CD14-positive monocyte (primary cell): ENCODE data around the gene MSL1. TPM values are rescaled to one million over a fixed set of nuclear protein-coding genes. Genes with fewer than 3 reads are reported as not detected.

Experiments used
- DNase-seq, 3 donors: peaks; one replicate each; pipeline ENCODE4 v3.0.0-alpha.2; 2011 to 2022
- H2AFZ ChIP-seq: 2 replicates; pipeline ENCODE4 v1.6.0; 2012; ENCODE audit warnings: mild to moderate bottlenecking, low read depth, low read length, inconsistent platforms; ENCODE audit not compliant: insufficient read depth, poor library complexity, severe bottlenecking
- H3K27ac ChIP-seq, 2 donors: 1 replicate in 1 of 2; 2 replicates in 1 of 2; pipeline ENCODE4 v1.5.1; 2012 to 2013; ENCODE audit warnings: low read length in 2 of 2, control low read depth in 1 of 2, inconsistent platforms in 1 of 2, low read depth in 1 of 2, mild to moderate bottlenecking in 1 of 2
- H3K27me3 ChIP-seq, 2 donors: one replicate each; pipeline versions ENCODE4 v1.6.0 to v1.6.1; 2011 to 2013; ENCODE audit warnings: low read length in 2 of 2; ENCODE audit not compliant: control insufficient read depth in 2 of 2, insufficient read depth in 2 of 2
- H3K36me3 ChIP-seq, 2 donors: replicated peaks in 1 of 2; 1 replicate in 1 of 2; 2 replicates in 1 of 2; pipeline versions ENCODE4 v1.5.1 to v1.6.1; 2012 to 2013; ENCODE audit warnings: low read length in 2 of 2, control low read depth in 1 of 2, inconsistent platforms in 1 of 2, mild to moderate bottlenecking in 1 of 2; ENCODE audit not compliant: insufficient read depth in 2 of 2, control insufficient read depth in 1 of 2
- H3K4me1 ChIP-seq, 2 donors: 1 replicate in 1 of 2; 2 replicates in 1 of 2; pipeline versions ENCODE4 v1.5.1 to v1.6.1; 2012 to 2013; ENCODE audit warnings: low read length in 2 of 2, control low read depth in 1 of 2, inconsistent platforms in 1 of 2, mild to moderate bottlenecking in 1 of 2, moderate library complexity in 1 of 2; ENCODE audit not compliant: insufficient read depth in 2 of 2, control insufficient read depth in 1 of 2
- H3K4me2 ChIP-seq: replicated peaks from 2 replicates; pipeline ENCODE3; 2012; ENCODE audit warnings: low read length, moderate library complexity, mild to moderate bottlenecking; ENCODE audit not compliant: poor library complexity, severe bottlenecking; ENCODE audit errors: extremely low read depth
- H3K4me3 ChIP-seq, 3 experiments: fragments of 200-600 bp in 1 of 3; sonication (generic) in 1 of 3; replicated peaks in 1 of 3; 1 replicate in 2 of 3; 2 replicates in 1 of 3; pipeline ENCODE4 v1.5.1; 2011 to 2013; ENCODE audit warnings: low read length in 3 of 3, mild to moderate bottlenecking in 3 of 3, control low read depth in 2 of 3, low read depth in 2 of 3, inconsistent platforms in 1 of 3, moderate library complexity in 1 of 3
- H3K79me2 ChIP-seq: 2 replicates; pipeline ENCODE4 v1.6.0; 2012; ENCODE audit warnings: mild to moderate bottlenecking, control low read depth, inconsistent platforms, low read length, moderate library complexity; ENCODE audit not compliant: insufficient read depth
- H3K9ac ChIP-seq: 2 replicates; pipeline ENCODE4 v1.6.0; 2017; ENCODE audit warnings: low read length, mild to moderate bottlenecking; ENCODE audit not compliant: insufficient read depth, poor library complexity, severe bottlenecking
- H3K9me3 ChIP-seq, 2 donors: replicated peaks in 1 of 2; 1 replicate in 1 of 2; 2 replicates in 1 of 2; pipeline versions ENCODE4 v1.5.1 to v1.6.1; 2012 to 2013; ENCODE audit warnings: low read length in 2 of 2, control low read depth in 1 of 2; ENCODE audit not compliant: control insufficient read depth in 1 of 2, insufficient read depth in 1 of 2
- H4K20me1 ChIP-seq: 2 replicates; pipeline ENCODE4 v1.6.0; 2012; ENCODE audit warnings: mild to moderate bottlenecking, low read length, control low read depth, moderate library complexity; ENCODE audit not compliant: insufficient read depth
- H3K27ac Mint-ChIP-seq, 7 donors: one replicate each; pipeline ENCODE4 v1.8.0; 2020; ENCODE audit warnings: mild to moderate bottlenecking in 7 of 7, mixed read lengths in 7 of 7, moderate library complexity in 6 of 7, inconsistent platforms in 2 of 7
- H3K27me3 Mint-ChIP-seq, 3 donors: one replicate each; pipeline ENCODE4 v1.8.0; 2021 to 2022; ENCODE audit warnings: low read depth in 3 of 3, mild to moderate bottlenecking in 3 of 3, mixed read lengths in 3 of 3, moderate library complexity in 3 of 3, inconsistent platforms in 1 of 3
- H3K36me3 Mint-ChIP-seq, 2 donors: one replicate each; pipeline ENCODE4 v1.8.0; 2020; ENCODE audit warnings: mixed read lengths in 2 of 2, inconsistent platforms in 1 of 2, mild to moderate bottlenecking in 1 of 2
- H3K4me1 Mint-ChIP-seq: one replicate; pipeline ENCODE4 v1.8.0; 2020; ENCODE audit warnings: mild to moderate bottlenecking, mixed read lengths
- H3K4me3 Mint-ChIP-seq, 2 donors: one replicate each; pipeline ENCODE4 v1.8.0; 2020; ENCODE audit warnings: mild to moderate bottlenecking in 2 of 2, mixed read lengths in 2 of 2, moderate library complexity in 1 of 2
- H3K9me3 Mint-ChIP-seq, 7 donors: one replicate each; pipeline ENCODE4 v1.8.0; 2020 to 2022; ENCODE audit warnings: mixed read lengths in 7 of 7, mild to moderate bottlenecking in 6 of 7, moderate library complexity in 6 of 7, inconsistent platforms in 2 of 7
- WGBS: methylation state at CpG from one replicate; pipeline ENCODE4 v1.1.5; 2013; ENCODE audit warnings: missing lambda C conversion rate; ENCODE audit not compliant: insufficient coverage; 5-methylcytosine and 5-hydroxymethylcytosine counted together
- intact Hi-C, 2 donors: fragments of 100-400 bp; cut with micrococcal nuclease; formaldehyde crosslinking; loops; one replicate each; pipeline versions ENCODE4 v1.15.0 to v1.15.1; 2023
- polyA plus RNA-seq, 3 donors: library from polyadenylated mRNA; depleted of rRNA in 1 of 3; unstranded in 2 of 3; stranded (reverse) in 1 of 3; fragments of 300-500 nt in 2 of 3; fragments of >200 nt in 1 of 3; fragmentation: Illumina TruSeq in 2 of 3; gene quantifications; 1 replicate in 2 of 3; 2 replicates in 1 of 3; pipeline ENCODE4 v1.2.3, GENCODE V29; 2012 to 2021
- TF ChIP-seq, protein P1 (sequence below): fragments of 200-600 bp; IDR thresholded peaks from one replicate; pipeline ENCODE4 v1.8.0; 2022; ENCODE audit warnings: antibody characterized with exemption, mild to moderate bottlenecking

The MSL1 gene
- polyA plus RNA-seq, 3 donors: 10.0 to 89.2 (median 11.4) TPM

DNA sequence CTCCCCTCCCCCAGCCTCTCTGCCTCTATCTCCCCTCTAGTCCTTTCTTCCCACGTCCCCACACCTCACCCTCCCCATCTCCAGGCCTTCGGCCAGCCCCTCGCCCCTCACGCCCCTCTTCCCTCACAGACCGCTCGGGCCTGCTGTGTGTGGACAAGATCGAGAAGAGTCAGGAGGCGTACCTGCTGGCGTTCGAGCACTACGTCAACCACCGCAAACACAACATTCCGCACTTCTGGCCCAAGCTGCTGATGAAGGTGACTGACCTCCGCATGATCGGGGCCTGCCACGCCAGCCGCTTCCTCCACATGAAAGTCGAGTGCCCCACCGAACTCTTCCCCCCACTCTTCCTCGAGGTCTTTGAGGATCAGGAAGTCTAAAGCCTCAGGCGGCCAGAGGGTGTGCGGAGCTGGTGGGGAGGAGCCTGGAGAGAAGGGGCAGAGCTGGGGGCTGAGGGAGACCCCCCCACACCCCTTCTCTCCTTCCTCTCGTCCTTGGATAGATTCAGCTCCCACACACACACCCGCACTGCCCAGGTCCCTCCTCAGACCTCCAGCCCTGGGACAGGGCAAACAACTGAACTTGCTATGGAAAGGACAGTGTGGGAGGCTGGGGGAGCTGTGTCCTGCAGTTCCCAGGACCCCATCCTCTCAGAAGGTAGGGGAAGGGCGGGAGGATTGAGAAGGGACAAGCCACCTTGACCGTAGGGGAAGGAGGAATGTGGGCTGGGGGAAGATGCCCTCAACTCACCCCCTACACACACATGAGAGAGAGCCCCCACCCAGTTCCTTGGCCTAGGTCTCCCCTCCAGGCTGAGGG is 32.5 kb upstream of the MSL1 start:
- H3K9me3 ChIP-seq: no peaks in the 10 kb centered on the region
- Mint-ChIP-seq H3K27ac (peak overlapping the region in 3 of 7 donors; percentile 12 to 70 (median 30)), H3K4me3 (no peak overlapping the region), H3K9me3 (no peaks in the 10 kb centered on the region), H3K4me1 (peaks cover 9% of the 10 kb centered on the region), H3K27me3 (peaks cover 0 to 1% (median 1%) of the 10 kb centered on the region in 3 donors), H3K36me3 (peaks cover 60 to 91% of the 10 kb centered on the region in 2 donors)
- no peaks in the 10 kb centered on the region for H3K79me2 ChIP-seq
- H3K9ac ChIP-seq: no peak overlapping the region
- no peak overlapping the region for H3K4me2 ChIP-seq
- no peaks in the 10 kb centered on the region for H4K20me1 ChIP-seq
- H2AFZ ChIP-seq: no peak overlapping the region
- intact Hi-C loops: no loop called here
- DNase-seq: no peak
- peaks cover 76 to 84% of the 10 kb centered on the region in 2 donors for H3K36me3 ChIP-seq
- no peaks in the 10 kb centered on the region for H3K4me1 ChIP-seq
- H3K4me3 ChIP-seq: no peak overlapping the region
- no peak overlapping the region for H3K27ac ChIP-seq
- TF ChIP-seq, protein P1, sequence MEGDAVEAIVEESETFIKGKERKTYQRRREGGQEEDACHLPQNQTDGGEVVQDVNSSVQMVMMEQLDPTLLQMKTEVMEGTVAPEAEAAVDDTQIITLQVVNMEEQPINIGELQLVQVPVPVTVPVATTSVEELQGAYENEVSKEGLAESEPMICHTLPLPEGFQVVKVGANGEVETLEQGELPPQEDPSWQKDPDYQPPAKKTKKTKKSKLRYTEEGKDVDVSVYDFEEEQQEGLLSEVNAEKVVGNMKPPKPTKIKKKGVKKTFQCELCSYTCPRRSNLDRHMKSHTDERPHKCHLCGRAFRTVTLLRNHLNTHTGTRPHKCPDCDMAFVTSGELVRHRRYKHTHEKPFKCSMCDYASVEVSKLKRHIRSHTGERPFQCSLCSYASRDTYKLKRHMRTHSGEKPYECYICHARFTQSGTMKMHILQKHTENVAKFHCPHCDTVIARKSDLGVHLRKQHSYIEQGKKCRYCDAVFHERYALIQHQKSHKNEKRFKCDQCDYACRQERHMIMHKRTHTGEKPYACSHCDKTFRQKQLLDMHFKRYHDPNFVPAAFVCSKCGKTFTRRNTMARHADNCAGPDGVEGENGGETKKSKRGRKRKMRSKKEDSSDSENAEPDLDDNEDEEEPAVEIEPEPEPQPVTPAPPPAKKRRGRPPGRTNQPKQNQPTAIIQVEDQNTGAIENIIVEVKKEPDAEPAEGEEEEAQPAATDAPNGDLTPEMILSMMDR: no peak
- no peaks in the 10 kb centered on the region for H3K27me3 ChIP-seq
- WGBS: 94% methylated on average over 10 of the region's 26 CpGs

DNA sequence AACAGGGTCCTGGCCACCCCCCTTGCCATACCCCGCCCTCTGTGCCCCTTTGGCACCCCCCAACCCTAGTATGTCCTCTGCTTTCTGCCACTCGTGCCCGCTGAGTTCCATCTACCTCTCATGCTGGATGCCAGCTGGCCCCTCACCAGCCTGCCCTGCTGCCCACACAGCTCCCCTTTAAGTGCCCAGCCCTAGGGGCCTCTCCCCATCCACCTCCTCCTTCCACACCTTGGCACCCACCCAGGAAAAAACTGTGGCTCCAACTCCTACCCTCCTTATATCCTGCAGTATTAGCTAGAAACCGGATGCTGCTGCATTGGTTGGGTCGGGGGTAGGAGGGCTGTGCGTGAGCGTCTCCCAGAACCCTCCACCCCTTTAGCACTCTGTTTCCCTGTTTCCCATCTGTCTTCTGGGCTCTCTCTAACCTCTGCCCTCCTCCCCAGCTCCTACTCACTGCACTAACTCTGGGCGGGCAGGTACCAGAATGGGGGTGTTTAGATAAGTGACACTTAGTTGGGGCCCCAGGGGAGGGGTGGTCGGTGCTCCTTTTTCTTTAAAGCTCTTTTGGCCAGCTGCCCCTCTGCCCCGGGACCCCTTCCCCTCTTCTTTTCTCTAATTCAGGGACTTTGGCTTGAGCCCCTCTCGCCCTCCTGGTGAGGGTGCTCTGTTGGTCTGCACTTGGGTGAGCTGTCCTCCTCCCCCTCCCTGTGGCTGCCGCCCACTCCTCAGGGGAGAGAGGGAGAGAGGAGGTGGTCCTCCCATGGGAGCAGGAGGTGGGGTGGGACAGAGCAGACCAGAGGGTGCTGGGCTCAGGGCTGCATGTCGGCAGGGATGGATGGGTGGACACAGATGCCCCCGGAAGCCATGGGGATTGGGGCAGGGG is 31.3 kb upstream of the MSL1 start:
- Histone ChIP-seq H3K9me3 (no peaks in the 10 kb centered on the region), H3K79me2 (no peaks in the 10 kb centered on the region), H3K4me2 (no peak overlapping the region), H4K20me1 (no peaks in the 10 kb centered on the region), H2AFZ (no peak overlapping the region), H3K36me3 (peaks cover 65 to 72% of the 10 kb centered on the region in 2 donors), H3K9ac (no peak overlapping the region), H3K27me3 (no peaks in the 10 kb centered on the region), H3K27ac (no peak overlapping the region), H3K4me1 (peaks cover 8% of the 10 kb centered on the region in 2 donors), H3K4me3 (no peak overlapping the region)
- no peak for DNase-seq
- Mint-ChIP-seq H3K4me1 (peaks cover 17% of the 10 kb centered on the region), H3K27ac (peak overlapping the region in 1 of 7 donors; percentile 32), H3K4me3 (no peak overlapping the region), H3K27me3 (peaks cover 0 to 1% (median 1%) of the 10 kb centered on the region in 3 donors), H3K36me3 (peaks cover 58 to 84% of the 10 kb centered on the region in 2 donors), H3K9me3 (no peaks in the 10 kb centered on the region)
- intact Hi-C loops: no loop called here
- TF ChIP-seq, protein P1: no peak
- 100% methylated on average over 2 of the region's 14 CpGs for WGBS
